ENCODE measurements around the gene HAL.
A peak's percentile ranks its signal among the peaks of the same experiment; 100 is the strongest.

DNA sequence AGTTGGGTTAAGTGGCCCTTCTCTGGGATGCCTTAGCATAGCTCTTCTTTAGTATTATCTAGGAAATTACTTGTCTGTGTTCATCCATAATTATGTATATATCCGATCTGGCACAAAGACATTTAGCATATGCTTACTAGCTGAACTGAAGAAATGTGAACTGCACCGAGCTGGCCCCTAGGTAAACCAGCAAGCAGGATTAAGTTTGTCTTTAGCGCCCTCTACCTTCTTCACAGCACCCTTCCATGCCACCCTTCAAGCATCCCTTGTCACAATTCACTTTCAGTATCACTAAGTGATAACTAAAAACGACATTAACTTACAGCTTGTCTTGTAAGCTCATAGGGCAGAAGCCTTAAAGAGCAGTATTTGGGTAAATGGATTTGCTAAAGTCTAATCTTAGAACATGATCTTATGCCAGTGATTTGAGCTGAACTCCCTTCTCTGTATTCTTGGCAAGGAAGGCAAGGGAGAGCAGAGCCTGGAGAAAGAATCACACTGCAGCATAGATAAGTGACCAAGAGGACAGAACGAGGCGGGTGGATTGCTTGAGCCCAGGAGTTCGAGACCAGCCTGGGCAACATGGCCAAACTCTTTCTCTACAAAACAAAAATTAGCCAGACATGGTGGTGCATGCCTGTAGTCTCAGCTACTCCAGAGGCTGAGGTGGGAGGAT is 2.6 kb upstream of the HAL start:
- peak; percentile 63 to 75 (median 73) for TF ChIP-seq CTCF (IDR thresholded peaks at IDR 0.05)
- no peak for TF ChIP-seq EP300 (IDR thresholded peaks at IDR 0.05)
- TF ChIP-seq POLR2AphosphoS5 (IDR thresholded peaks at IDR 0.05) = no peak

Measured in esophagus muscularis mucosa (tissue), 4 donors.